ENCODE measurements around the gene TRIP10. TPM values are rescaled to one million over a fixed set of nuclear protein-coding genes. Genes with fewer than 3 reads are reported as not detected.
"Not testable (repeated sequence)": the region's sequence is repeated elsewhere in the genome, so short reads cannot be mapped to it uniquely, and the experiment has no call there.

Gene TRIP10
- total RNA-seq, 1 experiment from 2014 or later = 96.6 TPM

DNA sequence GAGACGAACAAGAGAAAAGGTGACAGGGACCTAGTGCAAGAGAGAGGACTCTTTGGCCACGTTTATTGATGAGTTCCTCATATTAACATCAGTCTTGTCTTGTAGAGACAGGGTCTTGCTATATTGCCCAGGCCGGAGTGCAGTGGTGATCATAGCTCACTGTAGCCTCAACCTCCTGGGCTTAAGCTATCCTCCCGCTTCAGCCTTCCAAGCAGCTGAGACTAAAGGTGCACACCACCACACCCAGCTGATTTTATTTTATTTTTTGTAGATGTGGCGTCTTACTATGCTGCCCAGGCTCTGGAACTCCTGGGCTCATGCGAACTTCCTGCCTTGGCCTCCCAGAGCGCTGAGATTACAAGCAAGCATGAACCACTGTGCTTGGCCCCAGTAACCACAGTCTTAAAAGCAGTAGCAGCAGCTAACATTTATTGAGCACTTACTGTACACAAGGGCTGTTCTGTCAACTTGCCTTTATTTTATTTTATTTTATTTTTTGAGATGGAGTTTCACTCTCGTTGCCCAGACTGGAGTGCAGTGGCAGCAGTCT, 28.8 kb downstream of the TRIP10 start:
- no TSS peak for BruUV-seq (replicated peaks)
- ChIA-PET POLR2A (ENCODE audit: unreplicated experiment) (no interaction called here), CTCF (no interaction called here)
- Histone ChIP-seq H3K9me3 (ENCODE audit: low read length) (no peaks in the 10 kb centered on the region), H3K4me2 (ENCODE audit: low read length) (peak overlapping the region; percentile 83), H3K79me2 (ENCODE audit: low read length) (peaks cover 35% of the 10 kb centered on the region), H2AFZ (ENCODE audit: low read length) (peak overlapping the region; percentile 76), H3K36me3 (ENCODE audit: low read depth, low read length) (peaks cover 3% of the 10 kb centered on the region), H4K20me1 (ENCODE audit: low read length) (no peaks in the 10 kb centered on the region), H3K4me1 (ENCODE audit: insufficient read depth, low read length) (peaks cover 31% of the 10 kb centered on the region), H3K27me3 (ENCODE audit: low read length) (no peaks in the 10 kb centered on the region), H3K27ac (ENCODE audit: low read length) (peak overlapping the region; percentile 23), H3K9ac (ENCODE audit: low read length) (peak overlapping the region; percentile 36), H3F3A (ENCODE audit: low read length, unreplicated experiment) (no peaks in the 10 kb centered on the region), H3K9me2 (replicated peaks; ENCODE audit: low read length) (no peaks in the 10 kb centered on the region), H3K4me3 (ENCODE audit: low read length) (peak overlapping the region; percentile 73; the same call in 1 of the 2 replicates)
- ATAC-seq (no peak), DNase-seq (no peak)
- TF ChIP-seq EZH2phosphoT487 (IDR thresholded peaks at IDR 0.05; ENCODE audit: borderline replicate concordance, low read length) (no peak), EZH2 (IDR thresholded peaks at IDR 0.05; ENCODE audit: low read length, unreplicated experiment) (no peak)
- TF ChIP-seq, protein P1, sequence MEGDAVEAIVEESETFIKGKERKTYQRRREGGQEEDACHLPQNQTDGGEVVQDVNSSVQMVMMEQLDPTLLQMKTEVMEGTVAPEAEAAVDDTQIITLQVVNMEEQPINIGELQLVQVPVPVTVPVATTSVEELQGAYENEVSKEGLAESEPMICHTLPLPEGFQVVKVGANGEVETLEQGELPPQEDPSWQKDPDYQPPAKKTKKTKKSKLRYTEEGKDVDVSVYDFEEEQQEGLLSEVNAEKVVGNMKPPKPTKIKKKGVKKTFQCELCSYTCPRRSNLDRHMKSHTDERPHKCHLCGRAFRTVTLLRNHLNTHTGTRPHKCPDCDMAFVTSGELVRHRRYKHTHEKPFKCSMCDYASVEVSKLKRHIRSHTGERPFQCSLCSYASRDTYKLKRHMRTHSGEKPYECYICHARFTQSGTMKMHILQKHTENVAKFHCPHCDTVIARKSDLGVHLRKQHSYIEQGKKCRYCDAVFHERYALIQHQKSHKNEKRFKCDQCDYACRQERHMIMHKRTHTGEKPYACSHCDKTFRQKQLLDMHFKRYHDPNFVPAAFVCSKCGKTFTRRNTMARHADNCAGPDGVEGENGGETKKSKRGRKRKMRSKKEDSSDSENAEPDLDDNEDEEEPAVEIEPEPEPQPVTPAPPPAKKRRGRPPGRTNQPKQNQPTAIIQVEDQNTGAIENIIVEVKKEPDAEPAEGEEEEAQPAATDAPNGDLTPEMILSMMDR (conservative IDR thresholded peaks at IDR 0.05; ENCODE audit: low read depth, low read length) = no peak
- intact Hi-C loops (cut with micrococcal nuclease) = no loop called here

DNA sequence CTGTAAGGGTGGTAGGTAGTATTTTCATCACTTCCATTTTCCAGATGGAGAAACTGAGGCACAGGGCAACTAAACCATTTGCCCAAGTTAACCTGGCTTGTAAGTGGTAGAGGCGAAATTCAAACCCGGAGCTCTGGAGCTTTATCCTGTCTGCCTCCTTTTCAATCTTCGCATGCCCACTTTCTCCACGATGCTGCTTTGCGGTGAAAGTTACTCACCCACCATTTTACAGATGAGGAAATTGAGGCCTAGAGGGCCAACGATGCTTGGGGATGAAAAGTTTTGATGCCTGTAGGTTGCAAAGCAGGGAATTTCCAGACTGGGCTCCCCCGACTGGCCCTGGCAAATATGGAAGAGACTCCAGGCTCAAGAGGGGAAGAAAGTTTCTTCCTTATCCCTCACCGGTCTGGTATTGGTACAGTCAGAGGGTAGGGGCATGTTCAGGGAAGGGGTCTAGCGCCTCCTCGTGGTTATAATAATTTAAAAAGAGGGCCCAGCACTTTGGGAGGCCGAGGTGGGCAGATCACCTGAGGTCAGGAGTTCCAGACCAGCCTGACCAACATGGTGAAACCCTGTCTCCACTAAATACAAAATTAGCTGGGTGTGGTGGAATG, 29.6 kb downstream of the TRIP10 start:
- Histone ChIP-seq H3K9ac (ENCODE audit: low read length) (no peak overlapping the region), H2AFZ (ENCODE audit: low read length) (no peak overlapping the region), H3K4me2 (ENCODE audit: low read length) (no peak overlapping the region), H3K27me3 (ENCODE audit: low read length) (no peaks in the 10 kb centered on the region), H3K9me3 (ENCODE audit: low read length) (no peaks in the 10 kb centered on the region), H3K79me2 (ENCODE audit: low read length) (peaks cover 27% of the 10 kb centered on the region), H3K27ac (ENCODE audit: low read length) (no peak overlapping the region), H4K20me1 (ENCODE audit: low read length) (no peaks in the 10 kb centered on the region), H3F3A (ENCODE audit: low read length, unreplicated experiment) (no peaks in the 10 kb centered on the region), H3K36me3 (ENCODE audit: low read depth, low read length) (no peaks in the 10 kb centered on the region), H3K4me3 (ENCODE audit: low read length) (no peak overlapping the region), H3K4me1 (ENCODE audit: insufficient read depth, low read length) (peaks cover 31% of the 10 kb centered on the region), H3K9me2 (replicated peaks; ENCODE audit: low read length) (no peaks in the 10 kb centered on the region)
- intact Hi-C loops (cut with micrococcal nuclease) = no loop called here
- TF ChIP-seq EZH2phosphoT487 (IDR thresholded peaks at IDR 0.05; ENCODE audit: borderline replicate concordance, low read length) = no peak
- TF ChIP-seq, protein P1 (conservative IDR thresholded peaks at IDR 0.05; ENCODE audit: low read depth, low read length) = peak; percentile 53
- ChIA-PET POLR2A (ENCODE audit: unreplicated experiment) (no interaction called here), CTCF (no interaction called here)
- ATAC-seq = no peak
- BruUV-seq (replicated peaks) = no TSS peak
- peak; percentile 38 for DNase-seq

DNA sequence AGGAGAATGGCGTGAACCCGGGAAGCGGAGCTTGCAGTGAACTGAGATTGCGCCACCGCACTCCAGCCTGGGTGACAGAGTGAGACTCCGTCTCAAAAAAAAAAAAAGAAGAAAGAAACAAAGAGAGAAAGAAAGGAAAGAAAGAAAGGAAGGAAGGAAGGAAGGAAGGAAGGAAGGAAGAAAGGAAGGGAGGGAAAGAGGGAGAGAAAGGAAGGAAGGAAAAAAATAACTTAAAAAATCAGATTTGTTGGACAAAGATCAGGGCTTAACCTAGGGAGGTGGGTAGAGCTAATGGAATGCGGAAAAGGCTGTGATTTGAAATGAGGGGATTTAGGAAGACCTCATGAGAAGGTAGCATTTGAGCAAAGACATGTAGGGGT, 32.2 kb downstream of the TRIP10 start:
- BruUV-seq (replicated peaks); H3K9ac ChIP-seq (ENCODE audit: low read length); CTCF ChIA-PET; H4K20me1 ChIP-seq (ENCODE audit: low read length); H3K4me1 ChIP-seq (ENCODE audit: insufficient read depth, low read length); DNase-seq; H3K27me3 ChIP-seq (ENCODE audit: low read length); intact Hi-C loops (cut with micrococcal nuclease); H3F3A ChIP-seq (ENCODE audit: low read length, unreplicated experiment); H2AFZ ChIP-seq (ENCODE audit: low read length); H3K4me3 ChIP-seq (ENCODE audit: low read length); H3K4me2 ChIP-seq (ENCODE audit: low read length); ATAC-seq; H3K79me2 ChIP-seq (ENCODE audit: low read length); H3K27ac ChIP-seq (ENCODE audit: low read length); H3K9me3 ChIP-seq (ENCODE audit: low read length); H3K9me2 ChIP-seq (replicated peaks; ENCODE audit: low read length); H3K36me3 ChIP-seq (ENCODE audit: low read depth, low read length); POLR2A ChIA-PET (ENCODE audit: unreplicated experiment): not testable (repeated sequence)
